IPS DF 19.7 (cell line): ENCODE measurements around the gene POLR1D.
"Not testable (repeated sequence)": the region's sequence is repeated elsewhere in the genome, so short reads cannot be mapped to it uniquely, and the experiment has no call there.

Experiments used
- DNase-seq: peaks from one replicate; pipeline ENCODE4 v3.0.0-alpha.2; 2013; ENCODE audit warnings: low read depth, low spot score

Gene POLR1D

DNA sequence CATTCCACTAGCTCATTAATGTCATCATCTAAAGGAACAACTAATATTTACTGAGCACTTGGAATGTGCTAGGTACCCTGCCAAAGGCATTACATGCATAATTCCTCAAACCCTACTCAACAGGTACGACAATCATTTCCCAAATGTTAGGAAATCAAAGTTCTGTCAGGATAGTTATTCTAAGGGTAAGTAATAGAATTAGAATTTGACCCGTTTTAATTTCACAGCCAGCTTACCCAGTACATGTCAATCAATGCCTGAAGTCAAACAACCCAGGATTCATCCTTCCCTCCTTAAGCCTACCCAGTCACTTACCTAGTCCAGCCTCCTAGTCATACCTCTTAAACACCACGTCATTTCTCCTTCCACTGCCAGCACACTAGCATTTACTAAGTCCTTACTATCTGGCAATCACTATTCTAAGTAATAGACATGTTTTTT lies 3.8 kb upstream of the POLR1D start:
- DNase-seq = no peak

DNA sequence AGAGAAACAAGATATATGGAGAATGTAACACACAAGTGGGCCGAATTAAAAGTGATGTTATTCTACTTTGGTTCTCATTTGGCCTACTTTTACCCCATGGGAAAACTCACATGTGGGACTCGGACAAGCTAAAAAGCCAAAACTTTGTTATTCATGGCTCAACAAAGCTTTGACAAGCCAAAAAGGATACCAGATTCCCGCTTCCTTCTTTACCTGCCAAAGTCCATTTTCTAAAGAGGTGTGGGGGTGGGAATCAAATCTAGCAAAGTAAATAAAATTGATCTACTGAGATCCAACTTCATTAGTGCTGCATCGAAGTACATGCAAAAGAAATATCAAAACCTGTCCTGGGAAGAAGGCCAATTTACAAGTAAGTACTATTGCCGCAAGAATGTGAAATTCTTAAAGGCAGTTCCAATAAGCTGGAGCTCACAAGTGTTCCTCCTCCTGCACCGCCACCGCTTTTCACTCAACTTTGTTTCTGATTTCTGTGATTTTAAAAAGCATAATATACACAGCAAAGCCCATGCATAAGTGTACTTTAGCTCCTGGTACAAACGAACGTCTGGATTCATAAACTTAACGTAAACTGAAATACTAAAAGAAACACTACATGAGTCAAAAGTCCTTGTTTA lies 2.5 kb upstream of the POLR1D start:
- no peak for DNase-seq

DNA sequence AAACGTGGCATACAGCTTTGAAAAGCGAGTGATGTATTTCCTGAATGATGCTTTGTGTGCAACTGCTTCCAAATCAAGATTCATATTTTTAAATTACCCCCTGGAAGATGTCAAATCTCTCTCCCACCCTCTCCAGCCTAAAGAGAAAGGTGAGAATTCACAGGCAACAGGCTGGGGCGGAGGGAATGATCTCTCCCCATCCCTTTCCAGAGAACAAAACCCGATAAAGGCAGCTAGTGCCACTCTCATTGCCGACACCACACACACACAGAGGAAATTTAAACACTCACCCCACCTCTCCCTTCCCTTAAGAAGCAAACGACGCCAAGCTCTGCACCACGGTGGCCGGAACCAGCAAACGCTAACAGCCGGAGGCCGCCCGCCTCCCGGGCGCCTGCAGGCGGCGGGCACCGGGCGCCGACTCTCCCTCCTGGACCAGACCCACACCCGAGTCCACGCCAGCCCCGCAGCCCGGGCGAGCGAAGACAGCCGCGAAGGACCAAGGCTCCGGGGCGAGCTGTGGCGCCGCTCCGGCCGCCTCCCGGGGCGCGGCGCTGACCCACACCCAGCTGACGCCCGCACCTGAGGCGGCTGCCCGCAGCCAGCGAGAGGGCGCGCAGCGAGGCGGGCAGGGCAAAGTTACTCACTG lies 1.8 kb upstream of the POLR1D start:
- no peak for DNase-seq

GRCh38 chr13:27620377-27621115 lies 1.1 kb upstream of the POLR1D start, which contains the start of gene LNX2:
Gene LNX2 (minus strand): TSS chr13:27620529. CDS start chr13:27581703, 38,826 bp downstream.
- DNase-seq = peak; percentile 72

- no peak for DNase-seq
Measured at GRCh38 chr13:27621116-27621365, 651 bp upstream of the POLR1D start.

DNA sequence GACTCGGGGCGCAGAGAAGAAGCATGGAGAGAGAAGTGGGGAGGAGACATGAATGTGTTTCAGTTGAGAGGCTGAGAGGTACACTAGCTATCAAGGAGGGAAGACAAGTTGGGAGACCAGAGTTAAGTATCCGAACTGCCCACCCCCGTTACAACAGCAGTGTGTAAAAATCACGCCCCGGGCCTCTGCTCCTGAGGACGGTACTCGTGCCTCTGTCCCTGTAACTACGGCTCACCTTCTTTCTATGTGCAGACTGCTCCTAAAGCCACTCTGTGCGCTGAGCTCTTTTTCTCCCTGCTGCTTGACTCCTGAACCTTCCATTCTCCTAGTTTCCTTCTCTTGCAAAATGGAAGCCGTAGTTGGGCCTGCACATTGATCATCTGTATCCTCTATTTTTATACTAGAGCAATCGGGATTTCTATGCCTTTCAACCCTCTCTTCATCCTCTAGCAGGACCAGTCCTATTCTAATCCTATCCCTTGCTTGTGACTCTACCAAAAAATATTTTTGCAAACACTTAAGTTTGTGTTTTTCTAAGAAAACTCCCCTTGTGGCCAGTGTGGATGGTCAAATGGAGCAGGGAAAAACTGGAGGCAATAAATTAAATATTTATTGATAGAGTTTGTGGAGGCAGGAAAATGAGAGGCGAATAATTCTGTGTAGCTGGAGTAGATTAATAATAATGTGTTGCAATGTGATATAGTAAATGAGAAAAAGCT lies 569 bp downstream of the POLR1D start:
- DNase-seq = no peak

DNA sequence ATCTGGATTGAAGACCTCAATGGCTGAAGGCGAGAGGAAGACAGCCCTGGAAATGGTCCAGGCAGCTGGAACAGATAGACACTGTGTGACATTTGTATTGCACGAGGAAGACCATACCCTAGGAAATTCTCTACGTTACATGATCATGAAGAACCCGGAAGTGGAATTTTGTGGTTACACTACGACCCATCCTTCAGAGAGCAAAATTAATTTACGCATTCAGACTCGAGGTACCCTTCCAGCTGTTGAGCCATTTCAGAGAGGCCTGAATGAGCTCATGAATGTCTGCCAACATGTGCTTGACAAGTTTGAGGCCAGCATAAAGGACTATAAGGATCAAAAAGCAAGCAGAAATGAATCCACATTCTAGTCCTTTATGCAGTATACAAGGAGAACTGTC lies 1.2 kb downstream of the POLR1D start:
- DNase-seq = no peak

- no peak for DNase-seq
Measured at GRCh38 chr13:27624071-27624470, 2.4 kb downstream of the POLR1D start.

DNA sequence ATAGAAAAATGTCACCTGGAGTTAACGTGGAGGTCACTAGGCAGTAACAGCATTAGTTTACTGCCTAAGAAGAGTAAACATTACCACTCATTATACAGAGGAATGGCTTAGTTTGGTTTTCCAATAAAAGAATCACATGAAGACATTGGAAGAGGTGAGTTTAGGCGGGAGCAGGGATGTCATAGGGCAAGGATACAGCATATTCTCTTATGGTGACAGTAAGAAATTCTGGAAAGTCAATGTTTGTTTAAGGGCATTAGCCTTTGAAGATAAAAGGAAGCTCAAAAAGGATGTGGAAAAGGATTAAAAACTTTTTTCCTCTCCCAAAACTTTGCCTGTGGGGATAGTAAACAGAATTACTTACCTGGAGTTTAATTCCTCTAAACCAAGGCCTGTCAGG lies 4.1 kb downstream of the POLR1D start:
- no peak for DNase-seq

DNA sequence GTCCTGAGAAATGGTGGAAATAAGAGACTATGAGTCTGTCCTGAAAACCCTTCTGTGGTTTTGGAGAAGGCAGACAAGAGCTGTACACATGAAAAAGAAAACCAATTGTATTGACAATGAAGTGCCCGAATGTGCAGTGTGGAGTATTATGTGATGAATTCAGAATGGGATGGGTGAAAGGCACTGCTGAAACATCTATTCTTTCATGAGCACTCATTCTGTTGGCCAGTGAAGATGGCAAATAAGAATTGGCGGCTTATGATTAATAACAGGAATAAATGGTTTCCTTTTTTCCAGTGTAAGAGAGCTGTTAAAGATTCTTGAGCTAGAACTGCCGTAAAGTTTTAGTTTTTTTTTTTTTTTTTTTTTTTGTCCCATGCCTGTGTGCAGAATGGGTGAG lies 5.7 kb downstream of the POLR1D start:
- no peak for DNase-seq

DNA sequence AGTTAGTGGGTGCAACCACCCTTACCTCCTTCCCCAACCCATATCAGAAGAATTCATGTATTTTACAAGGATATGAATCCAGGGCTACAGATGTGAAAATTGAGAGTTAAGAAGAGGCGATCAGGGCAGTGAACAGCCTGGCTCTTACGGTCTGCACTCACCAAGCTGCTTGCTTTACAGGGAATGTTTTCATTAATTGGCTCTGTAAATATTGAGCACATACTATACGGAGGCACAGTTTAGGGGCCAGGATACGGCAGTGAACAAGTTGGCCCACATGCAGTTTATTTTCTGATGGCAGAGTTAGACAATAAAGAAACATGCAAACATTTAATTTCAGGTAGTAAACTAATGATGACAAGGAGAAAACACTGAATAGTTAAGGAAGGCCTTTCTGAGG lies 6.4 kb downstream of the POLR1D start:
- no peak for DNase-seq

DNA sequence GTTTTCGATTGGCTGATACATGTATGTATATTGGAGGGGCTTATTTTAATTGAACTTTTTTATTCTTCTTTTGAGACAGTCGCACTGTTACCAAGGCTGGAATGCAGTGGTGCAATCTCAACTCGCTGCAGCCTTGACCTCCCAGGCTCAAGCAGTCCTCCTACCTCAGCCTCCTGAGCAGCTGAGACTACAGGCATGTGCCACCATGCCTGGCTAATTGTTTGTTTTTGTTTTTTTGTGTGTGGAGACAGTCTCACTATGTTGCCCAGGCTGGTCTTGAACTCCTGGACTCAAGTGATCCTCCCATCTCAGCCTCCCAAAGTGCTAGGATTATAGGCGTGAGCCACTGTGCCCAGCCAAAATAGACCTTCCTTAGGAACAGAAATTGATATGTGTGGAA lies 7.1 kb downstream of the POLR1D start:
- not testable (repeated sequence) for DNase-seq

- no peak for DNase-seq
Measured at GRCh38 chr13:27631156-27631555, 9.5 kb downstream of the POLR1D start.

- no peak for DNase-seq
Measured at GRCh38 chr13:27631665-27632064, 10.0 kb downstream of the POLR1D start.

DNA sequence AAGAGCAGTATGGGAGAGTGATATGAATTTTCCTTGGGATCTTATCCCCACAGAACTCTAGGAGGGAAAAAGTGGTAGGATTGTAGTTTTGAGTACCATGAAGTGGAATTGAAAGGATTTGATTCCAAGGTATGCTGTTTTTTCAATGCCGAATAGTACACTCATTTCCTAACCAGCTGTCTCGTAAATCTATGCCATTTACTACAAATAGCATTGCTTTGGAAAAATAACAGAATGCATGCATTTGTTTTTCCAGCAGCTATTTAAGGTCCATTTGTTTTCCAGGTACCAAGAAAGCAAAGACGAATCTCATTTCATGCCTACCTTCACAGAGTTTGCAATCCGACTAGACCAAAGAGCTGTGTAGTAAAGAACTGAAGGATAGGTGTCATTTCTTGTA lies 10.5 kb downstream of the POLR1D start:
- DNase-seq = no peak

- no peak for DNase-seq
Measured at GRCh38 chr13:27632648-27633047, 11.0 kb downstream of the POLR1D start.

GRCh38 chr13:27634231-27634630 lies 12.5 kb downstream of the POLR1D start:
- no peak for DNase-seq

- no peak for DNase-seq
Measured at GRCh38 chr13:27634791-27635190, 13.1 kb downstream of the POLR1D start.

DNA sequence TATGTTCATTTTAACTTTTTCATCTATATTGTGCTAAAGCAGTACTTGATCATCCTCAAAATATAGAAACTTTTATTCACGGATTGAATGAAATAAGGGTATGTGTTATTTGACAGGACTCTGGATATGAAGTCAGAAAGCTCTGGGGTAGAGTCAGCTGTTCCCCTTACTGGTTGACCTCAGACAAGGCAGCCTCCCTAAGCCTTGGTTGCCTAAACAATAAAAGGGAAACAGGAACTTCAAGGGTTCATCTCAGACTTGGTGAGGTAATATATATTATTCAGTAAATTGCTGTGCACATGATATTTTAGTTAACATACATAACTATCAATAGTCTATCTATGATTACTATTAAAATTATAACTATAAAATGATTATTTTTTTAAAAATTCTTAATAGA lies 13.6 kb downstream of the POLR1D start:
- DNase-seq = no peak

DNA sequence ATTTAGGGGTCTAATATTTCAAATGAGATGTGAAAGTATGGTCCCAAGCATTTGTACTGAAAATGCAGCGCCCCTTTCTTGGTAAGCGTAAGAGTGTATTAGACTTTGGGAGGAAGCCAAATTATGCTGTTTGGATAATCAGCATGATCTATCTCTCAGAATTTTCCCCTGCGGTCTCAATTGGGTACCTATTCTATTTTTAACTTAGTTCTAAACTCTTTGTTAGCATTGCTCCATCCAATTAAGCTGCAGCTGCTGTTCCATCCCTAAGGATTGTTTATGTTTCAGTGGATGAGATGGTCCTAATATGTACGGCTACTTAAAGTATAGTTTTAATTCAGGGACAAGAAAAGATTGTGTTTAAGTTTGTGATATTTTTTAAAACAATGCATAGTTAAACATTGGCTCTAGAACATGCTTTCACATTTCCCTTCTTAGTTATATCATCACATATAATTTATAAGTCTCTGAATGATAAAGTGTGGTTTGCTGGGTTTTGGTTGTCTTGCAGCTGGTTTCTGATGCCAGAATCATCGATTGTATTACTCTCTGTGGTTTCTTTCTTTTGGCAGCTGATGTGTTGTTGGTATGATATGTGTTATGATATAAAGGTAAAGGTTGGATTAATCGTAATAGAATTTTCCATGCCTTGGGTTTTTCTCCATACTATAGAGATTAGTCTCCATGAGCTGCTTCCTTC lies 15.0 kb downstream of the POLR1D start:
- no peak for DNase-seq

DNA sequence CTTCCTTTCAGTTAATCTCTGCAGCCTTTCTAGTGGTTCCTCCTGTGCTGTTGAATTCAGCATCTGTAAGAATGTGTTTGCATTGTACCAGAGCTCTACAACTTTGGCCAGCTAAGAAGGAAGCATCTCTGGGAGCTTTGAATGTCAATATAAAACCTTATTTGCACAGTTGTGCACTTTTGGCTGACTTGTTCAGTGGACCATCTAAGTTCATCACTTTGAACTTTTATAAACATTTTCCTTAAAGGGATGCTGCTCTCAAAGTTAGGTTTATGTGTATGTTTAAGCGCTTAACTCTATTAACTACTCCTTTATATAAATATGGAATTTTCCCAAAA lies 15.6 kb downstream of the POLR1D start:
- no peak for DNase-seq

DNA sequence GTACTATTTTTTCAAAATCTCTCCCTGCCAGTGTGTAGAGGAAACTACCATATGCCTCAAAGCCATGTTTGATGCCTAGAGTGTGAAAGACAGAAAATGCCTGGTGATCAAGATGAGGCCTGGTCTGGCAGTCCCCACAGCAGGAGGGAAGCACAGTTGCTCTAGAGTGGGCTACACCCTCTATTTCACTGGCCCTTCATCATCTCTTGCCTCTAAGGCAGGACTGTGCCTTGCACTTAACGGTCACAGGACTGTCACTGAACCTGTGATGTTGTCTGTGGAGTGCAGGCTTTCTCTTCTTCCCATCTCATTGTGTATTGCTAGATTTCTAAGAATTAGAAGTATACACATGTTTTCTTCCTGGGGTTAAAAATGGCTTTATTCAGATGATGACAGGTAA lies 16.3 kb downstream of the POLR1D start:
- DNase-seq = no peak
